Stomach (tissue), 9 donors: Measurements from ENCODE around the gene CTNNA3. TPM values are rescaled to one million over a fixed set of nuclear protein-coding genes. Genes with fewer than 3 reads are reported as not detected.
"Not testable (repeated sequence)": the region's sequence is repeated elsewhere in the genome, so short reads cannot be mapped to it uniquely, and the experiment has no call there.

Source experiments
- DNase-seq, 2 donors: peaks; one replicate each; pipeline versions ENCODE4 v3.0.0 to v3.0.0-alpha.2; 2013 to 2019
- H3K27ac ChIP-seq, 5 donors: fragments of 200-600 bp in 4 of 5; sonication (generic) in 4 of 5; one replicate each; pipeline ENCODE4 v1.5.1; 2013 to 2019; ENCODE audit warnings: mild to moderate bottlenecking in 1 of 5, moderate library complexity in 1 of 5
- H3K27me3 ChIP-seq, 3 donors: fragments of 200-600 bp; sonication (generic); one replicate each; pipeline ENCODE4 v1.5.1; 2017 to 2019; ENCODE audit warnings: mixed run types in 1 of 3
- H3K36me3 ChIP-seq, 4 donors: fragments of 200-600 bp; sonication (generic); 1 replicate in 3 of 4; 2 replicates in 1 of 4; pipeline ENCODE4 v1.5.1; 2016 to 2019
- H3K4me1 ChIP-seq, 4 donors: fragments of 200-600 bp; sonication (generic); one replicate each; pipeline ENCODE4 v1.5.1; 2016 to 2019
- H3K4me3 ChIP-seq, 4 donors: fragments of 200-600 bp; sonication (generic) in 3 of 4; one replicate each; pipeline ENCODE4 v1.5.1; 2016 to 2019; ENCODE audit warnings: mild to moderate bottlenecking in 1 of 4
- H3K9me3 ChIP-seq, 4 donors: fragments of 200-600 bp; sonication (generic); one replicate each; pipeline ENCODE4 v1.5.1; 2016 to 2019
- EP300 ChIP-seq: sonication (generic); formaldehyde crosslinking; IDR thresholded peaks from one replicate; pipeline ENCODE4 v1.6.1; 2017; ENCODE audit warnings: antibody characterized with exemption
- POLR2A ChIP-seq, 4 donors: fragments of 450-650 bp; IDR thresholded peaks; one replicate each; pipeline ENCODE4 v1.6.1; 2016; ENCODE audit warnings: antibody characterized with exemption in 4 of 4, control low read depth in 2 of 4, mild to moderate bottlenecking in 1 of 4, moderate library complexity in 1 of 4
- POLR2AphosphoS5 ChIP-seq, 3 donors: sonication (generic); formaldehyde crosslinking; IDR thresholded peaks; one replicate each; pipeline ENCODE4 v1.6.1; 2016; ENCODE audit warnings: antibody characterized with exemption in 3 of 3
- WGBS, 5 donors: extraction: QIAGEN DNeasy Blood & Tissue Kit in 3 of 5; methylation state at CpG; one replicate each; pipeline versions ENCODE4 v1.1.5 to v1.1.7; 2013 to 2018; 5-methylcytosine and 5-hydroxymethylcytosine counted together
- intact Hi-C: fragments of 100-400 bp; cut with DNase I; formaldehyde crosslinking; loops from one replicate; pipeline ENCODE4 v1.15.1; 2023; ENCODE audit warnings: low total_unique reads
- polyA plus RNA-seq, 3 donors: library from polyadenylated mRNA; stranded (reverse); fragments of 200-250 nt; gene quantifications; one replicate each; pipeline ENCODE4 v1.2.3, GENCODE V29; 2013
- total RNA-seq, 5 donors: library from RNA; depleted of rRNA; stranded (reverse); fragments of >200 nt; gene quantifications; one replicate each; pipeline versions ENCODE4 v1.1.0 to v1.2.3, GENCODE V29; 2014 to 2016
- TF ChIP-seq, protein P1 (sequence below), 7 experiments: fragments of 450-650 bp in 4 of 7; fragments of 200-600 bp in 3 of 7; sonication (generic) in 3 of 7; IDR thresholded peaks; one replicate each; pipeline ENCODE4 v1.5.1; 2016 to 2019; ENCODE audit warnings: antibody characterized with exemption in 7 of 7, control low read depth in 2 of 7, mild to moderate bottlenecking in 1 of 7
- donor health status: healthy with polysubstance abuse.
- donor health status: Bipolar disorder and iron deficiency.
- donor health status: healthy.

CTNNA3 gene
- total and polyA plus RNA-seq, 8 donors, result 0.14 to 46.1 (median 12.9) TPM; not detected in 2

DNA sequence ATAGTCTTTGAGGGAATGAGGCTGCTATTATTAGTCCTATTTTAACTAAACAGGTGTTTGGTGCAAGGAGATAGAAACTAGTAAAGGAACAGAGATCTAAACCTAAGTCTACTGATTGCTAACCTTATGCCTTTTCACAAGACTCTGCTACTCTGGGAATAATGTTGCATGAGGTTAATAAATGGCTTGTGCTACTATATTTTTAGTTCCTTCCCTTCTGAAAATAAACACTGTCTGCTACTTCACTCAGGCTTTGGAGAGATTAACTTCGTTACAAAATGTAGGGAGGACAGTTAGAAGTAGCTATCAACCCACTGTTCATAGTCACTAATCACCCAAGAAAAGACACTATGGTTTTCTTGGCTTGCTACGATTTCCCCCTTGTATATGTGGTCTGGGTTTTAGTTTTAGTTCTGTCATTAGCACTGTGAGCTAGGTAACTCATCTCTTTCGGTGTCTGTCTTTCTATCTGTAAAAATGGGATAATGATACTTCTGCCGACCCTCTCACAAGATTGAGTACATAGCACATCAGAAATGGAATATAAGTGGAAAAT lies 474.0 kb downstream of the CTNNA3 start:
- Histone ChIP-seq H3K27me3 (no peaks in the 10 kb centered on the region), H3K9me3 (peaks cover 0 to 6% (median 2%) of the 10 kb centered on the region in 4 donors), H3K4me3 (no peak overlapping the region), H3K27ac (no peak overlapping the region), H3K36me3 (no peaks in the 10 kb centered on the region), H3K4me1 (no peaks in the 10 kb centered on the region)
- TF ChIP-seq, protein P1, sequence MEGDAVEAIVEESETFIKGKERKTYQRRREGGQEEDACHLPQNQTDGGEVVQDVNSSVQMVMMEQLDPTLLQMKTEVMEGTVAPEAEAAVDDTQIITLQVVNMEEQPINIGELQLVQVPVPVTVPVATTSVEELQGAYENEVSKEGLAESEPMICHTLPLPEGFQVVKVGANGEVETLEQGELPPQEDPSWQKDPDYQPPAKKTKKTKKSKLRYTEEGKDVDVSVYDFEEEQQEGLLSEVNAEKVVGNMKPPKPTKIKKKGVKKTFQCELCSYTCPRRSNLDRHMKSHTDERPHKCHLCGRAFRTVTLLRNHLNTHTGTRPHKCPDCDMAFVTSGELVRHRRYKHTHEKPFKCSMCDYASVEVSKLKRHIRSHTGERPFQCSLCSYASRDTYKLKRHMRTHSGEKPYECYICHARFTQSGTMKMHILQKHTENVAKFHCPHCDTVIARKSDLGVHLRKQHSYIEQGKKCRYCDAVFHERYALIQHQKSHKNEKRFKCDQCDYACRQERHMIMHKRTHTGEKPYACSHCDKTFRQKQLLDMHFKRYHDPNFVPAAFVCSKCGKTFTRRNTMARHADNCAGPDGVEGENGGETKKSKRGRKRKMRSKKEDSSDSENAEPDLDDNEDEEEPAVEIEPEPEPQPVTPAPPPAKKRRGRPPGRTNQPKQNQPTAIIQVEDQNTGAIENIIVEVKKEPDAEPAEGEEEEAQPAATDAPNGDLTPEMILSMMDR (IDR thresholded peaks at IDR 0.05), result no peak
- TF ChIP-seq EP300, result no peak
- no peak for TF ChIP-seq POLR2AphosphoS5 (IDR thresholded peaks at IDR 0.05)
- TF ChIP-seq POLR2A (IDR thresholded peaks at IDR 0.05), result no peak
- intact Hi-C loops, result no loop called here
- DNase-seq, result no peak
- 60 to 77% (median 70%) methylated on average over 4 of the region's 4 CpGs for WGBS, 5 donors

DNA sequence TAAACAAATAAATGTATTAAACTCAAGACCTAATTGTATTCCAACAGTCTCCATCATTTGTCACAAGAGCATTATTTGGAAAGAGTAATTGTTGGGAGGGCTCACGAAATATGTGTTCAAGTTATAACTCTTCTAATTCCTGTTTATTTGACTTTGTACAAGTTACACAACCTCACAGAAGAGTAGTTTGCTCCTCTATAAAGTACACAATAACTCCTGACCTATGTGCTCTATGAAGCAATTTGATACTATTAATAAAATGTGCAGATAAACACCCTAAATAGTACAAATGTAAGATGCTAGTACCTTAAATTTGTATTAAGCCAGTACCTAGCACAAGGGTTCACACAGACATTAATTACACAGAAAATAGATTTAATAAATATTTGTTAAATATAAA lies 484.3 kb downstream of the CTNNA3 start:
- Histone ChIP-seq H3K27ac (no peak overlapping the region), H3K9me3 (no peaks in the 10 kb centered on the region), H3K27me3 (no peaks in the 10 kb centered on the region), H3K4me1 (no peaks in the 10 kb centered on the region), H3K4me3 (no peak overlapping the region), H3K36me3 (no peaks in the 10 kb centered on the region)
- TF ChIP-seq EP300 (no peak), POLR2A (IDR thresholded peaks at IDR 0.05) (no peak), POLR2AphosphoS5 (IDR thresholded peaks at IDR 0.05) (no peak)
- TF ChIP-seq, protein P1 (IDR thresholded peaks at IDR 0.05), result no peak
- 32 to 53% (median 43%) methylated on average over 1 of the region's 1 CpG for WGBS, 5 donors
- no peak for DNase-seq
- intact Hi-C loops, result no loop called here

DNA sequence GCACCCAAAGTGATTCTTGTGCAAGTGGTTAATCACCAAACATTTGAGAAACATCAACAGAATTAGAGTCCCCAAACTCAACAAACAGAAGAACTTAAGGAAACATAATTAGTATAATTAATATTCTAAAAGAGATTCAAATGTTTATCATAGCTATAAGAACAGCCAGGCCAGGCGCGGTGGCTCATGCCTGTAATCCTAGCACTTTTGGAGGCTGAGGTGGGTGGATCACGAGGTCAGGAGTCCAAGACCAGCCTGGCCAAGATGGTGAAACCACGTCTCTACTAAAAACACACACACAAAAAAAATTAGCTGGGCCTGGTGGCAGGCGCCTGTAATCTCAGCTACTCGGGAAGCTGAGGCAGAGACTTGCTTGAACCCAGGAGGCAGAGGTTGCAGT lies 488.1 kb downstream of the CTNNA3 start:
- H3K9me3 ChIP-seq, H3K27ac ChIP-seq, H3K27me3 ChIP-seq, H3K4me3 ChIP-seq, intact Hi-C loops, H3K36me3 ChIP-seq, DNase-seq, H3K4me1 ChIP-seq: not testable (repeated sequence)
- 86 to 90% (median 89%) methylated on average over 6 of the region's 6 CpGs for WGBS, 5 donors

DNA sequence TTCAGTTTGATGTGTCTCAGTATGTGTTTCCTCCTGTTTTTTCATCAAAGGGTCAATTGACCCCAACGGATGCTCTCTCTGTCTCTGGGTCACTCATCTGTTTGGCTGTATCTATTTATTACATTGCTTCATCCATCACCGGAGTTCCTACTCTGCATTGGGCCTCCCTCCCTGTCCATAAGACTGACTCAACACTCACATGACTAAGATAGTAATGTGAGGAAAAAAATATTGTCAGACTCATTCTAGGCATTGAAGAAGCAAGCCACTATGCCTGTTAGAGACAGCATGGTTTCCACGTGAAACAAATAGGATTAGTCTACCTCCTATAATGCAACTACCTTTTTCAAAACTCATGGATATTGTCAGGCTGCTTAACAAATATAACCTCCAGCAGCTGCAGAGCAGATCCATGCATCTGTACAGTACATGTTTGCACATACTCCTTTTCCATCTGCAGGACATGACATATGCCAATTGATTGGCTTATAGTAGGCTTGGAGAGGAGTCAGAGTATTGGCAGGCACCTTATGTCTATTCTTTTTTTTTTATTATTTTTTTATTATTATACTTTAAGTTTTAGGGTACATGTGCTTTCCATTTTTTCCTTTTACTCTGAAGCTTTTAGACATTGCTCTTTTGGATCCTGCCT lies 495.0 kb downstream of the CTNNA3 start:
- intact Hi-C loops, result no loop called here
- H3K9me3 ChIP-seq, result no peaks in the 10 kb centered on the region
- H3K27ac ChIP-seq, result no peak overlapping the region
- no peaks in the 10 kb centered on the region for H3K27me3 ChIP-seq
- no peak for DNase-seq
- WGBS, 5 donors, result 85 to 90% (median 88%) methylated on average over 3 of the region's 3 CpGs
- no peak for TF ChIP-seq POLR2A (IDR thresholded peaks at IDR 0.05)
- TF ChIP-seq, protein P1 (IDR thresholded peaks at IDR 0.05), result no peak
- no peak for TF ChIP-seq POLR2AphosphoS5 (IDR thresholded peaks at IDR 0.05)
- no peak for TF ChIP-seq EP300
- H3K36me3 ChIP-seq, result no peaks in the 10 kb centered on the region
- no peak overlapping the region for H3K4me3 ChIP-seq
- no peaks in the 10 kb centered on the region for H3K4me1 ChIP-seq

DNA sequence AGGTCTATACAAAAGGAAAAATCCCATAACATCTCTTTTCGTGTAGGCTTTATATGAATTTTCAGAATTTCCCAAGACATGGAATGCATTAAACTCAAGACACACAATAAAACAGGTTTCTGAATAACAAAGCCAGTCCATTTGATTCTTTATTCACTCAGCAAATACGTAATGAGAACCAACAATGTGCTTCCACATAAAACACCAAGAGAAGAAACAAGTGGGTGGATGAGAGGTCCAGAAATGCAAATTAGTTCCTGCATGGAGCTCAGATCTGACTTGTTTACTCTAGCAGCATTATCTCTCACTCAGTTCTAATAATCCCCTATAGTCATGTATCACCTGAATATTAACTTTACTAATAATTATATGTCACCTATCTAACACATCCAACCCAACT lies 520.6 kb downstream of the CTNNA3 start:
- 81 to 91% (median 90%) methylated on average over 2 of the region's 2 CpGs for WGBS, 5 donors
- no peaks in the 10 kb centered on the region for H3K9me3 ChIP-seq
- intact Hi-C loops, result no loop called here
- H3K4me3 ChIP-seq, result no peak overlapping the region
- H3K27ac ChIP-seq, result no peak overlapping the region
- no peaks in the 10 kb centered on the region for H3K4me1 ChIP-seq
- DNase-seq, result no peak
- no peak for TF ChIP-seq POLR2A (IDR thresholded peaks at IDR 0.05)
- no peak for TF ChIP-seq POLR2AphosphoS5 (IDR thresholded peaks at IDR 0.05)
- TF ChIP-seq, protein P1 (IDR thresholded peaks at IDR 0.05), result no peak
- TF ChIP-seq EP300, result no peak
- H3K27me3 ChIP-seq, result no peaks in the 10 kb centered on the region
- no peaks in the 10 kb centered on the region for H3K36me3 ChIP-seq
